Activated effector memory CD4-positive, alpha-beta T cell treated with Interleukin-2 at 50 U/mL for 16 hours (primary cell): ENCODE measurements around the gene EPB41L5.
A peak's percentile ranks its signal among the peaks of the same experiment; 100 is the strongest.
"Not testable (repeated sequence)": the region's sequence is repeated elsewhere in the genome, so short reads cannot be mapped to it uniquely, and the experiment has no call there.

ENCODE experiments used
- DNase-seq: peaks from one replicate; pipeline ENCODE4 v3.0.0-alpha.2; 2020

The EPB41L5 gene

DNA sequence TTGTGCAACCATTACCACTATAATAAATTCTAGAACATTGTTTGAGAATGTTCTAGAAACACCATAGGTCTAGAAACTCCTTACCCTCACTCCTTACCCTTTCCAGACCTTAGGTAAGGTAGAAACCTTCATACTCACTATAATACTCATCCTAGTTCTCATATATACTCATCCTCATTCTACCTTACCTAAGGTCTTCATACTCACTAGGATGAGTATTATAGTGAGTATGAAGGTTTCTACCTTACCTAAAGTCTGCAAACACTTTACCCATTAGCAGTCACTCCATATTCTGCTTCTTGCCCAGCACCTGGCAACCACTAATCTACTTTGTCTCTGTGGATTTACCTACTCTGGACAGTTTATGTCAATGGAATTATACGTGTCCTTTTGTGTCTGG, 135.4 kb downstream of the EPB41L5 start:
- no peak for DNase-seq

DNA sequence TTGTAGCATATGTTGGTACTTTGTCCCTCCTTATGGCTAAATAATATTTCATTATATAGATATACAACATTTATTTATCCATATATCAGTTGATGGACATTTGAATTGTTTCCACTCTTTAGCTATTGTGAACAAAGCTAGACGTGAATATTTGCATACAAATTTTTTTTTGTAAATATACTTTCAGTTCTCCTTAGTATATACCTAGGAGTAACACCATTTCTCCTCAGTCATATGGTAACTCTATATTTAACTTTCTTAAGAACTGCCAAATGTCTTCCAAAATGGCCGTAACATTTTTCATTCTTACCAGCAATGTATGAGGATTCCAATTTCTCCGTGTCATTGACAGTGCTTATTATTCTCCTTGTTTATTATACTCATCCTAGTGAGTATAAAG, 135.8 kb downstream of the EPB41L5 start:
- DNase-seq, result no peak

DNA sequence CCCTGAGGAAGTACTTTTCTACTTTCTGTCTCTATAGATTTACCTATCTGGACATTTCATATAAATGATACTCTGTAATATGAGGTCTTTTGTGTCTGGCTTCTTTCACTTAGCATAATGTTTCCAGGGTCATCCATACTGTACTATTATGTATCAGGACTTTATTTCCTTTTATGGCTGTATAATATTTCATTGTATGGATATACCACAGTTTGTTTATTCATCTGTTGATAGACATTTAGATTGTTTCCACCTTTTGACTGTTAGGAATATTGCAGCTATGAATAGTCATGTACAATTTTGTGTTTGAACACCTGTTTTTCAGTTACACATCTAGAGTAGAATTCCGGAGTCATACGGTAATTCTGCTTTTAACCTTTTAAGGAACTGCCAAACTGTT, 136.5 kb downstream of the EPB41L5 start:
- DNase-seq, result no peak

DNA sequence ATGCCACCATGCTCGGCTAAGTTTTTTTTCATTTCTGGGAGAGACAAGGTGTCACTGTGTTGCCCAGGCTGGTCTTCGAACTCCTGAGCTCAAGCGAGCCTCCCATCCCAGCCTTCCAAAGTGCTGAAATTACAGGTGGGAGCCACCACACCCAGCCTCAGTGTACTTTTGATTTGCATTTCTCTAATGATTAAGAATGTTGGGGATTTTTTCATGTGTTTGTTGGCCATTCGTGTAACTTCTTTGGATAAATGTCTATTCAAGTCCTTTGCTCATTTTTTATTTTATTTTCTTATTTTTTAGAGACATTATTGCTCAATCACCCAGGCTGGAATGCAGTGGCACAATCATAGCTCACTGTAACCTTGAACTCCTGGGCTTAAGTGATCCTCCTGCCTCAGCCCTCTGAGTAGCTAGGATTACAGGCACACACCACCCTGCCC, 137.2 kb downstream of the EPB41L5 start:
- DNase-seq, result no peak

DNA sequence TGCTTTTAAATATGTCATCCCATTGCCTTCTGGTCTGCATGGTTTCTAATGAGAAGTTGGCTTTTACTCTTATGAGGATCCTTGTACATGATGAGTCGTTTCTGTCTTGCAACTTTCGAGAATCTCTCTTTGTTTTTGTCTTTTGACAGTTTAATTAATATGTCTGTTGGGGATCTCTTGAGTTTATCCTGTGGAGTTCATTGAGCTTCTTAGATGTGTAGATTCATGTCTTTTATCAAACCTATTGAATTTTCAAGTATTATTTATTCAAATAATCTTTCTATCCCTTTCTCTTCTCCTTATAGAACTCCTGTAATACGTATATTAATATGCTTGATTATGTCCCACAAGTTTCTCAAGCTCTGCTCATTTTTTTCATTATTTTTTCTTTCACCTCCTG, 142.4 kb downstream of the EPB41L5 start:
- no peak for DNase-seq

DNA sequence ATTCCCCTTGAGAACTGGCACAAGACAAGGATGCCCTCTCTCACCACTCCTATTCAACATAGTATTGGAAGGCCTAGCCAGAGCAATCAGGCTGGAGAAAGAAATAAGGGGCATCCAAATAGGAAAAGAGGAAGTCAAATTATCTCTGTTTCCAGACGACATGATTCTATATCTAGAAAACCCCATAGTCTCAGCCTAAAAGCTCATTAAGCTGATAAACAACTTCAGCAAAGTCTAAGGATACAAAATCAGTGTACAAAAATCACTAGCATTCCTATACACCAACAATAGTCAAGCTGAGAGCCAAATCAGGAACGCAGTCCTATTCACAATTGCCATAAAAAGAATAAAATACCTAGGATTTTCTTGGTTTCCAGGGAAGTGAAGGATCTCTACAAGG, 145.8 kb downstream of the EPB41L5 start:
- not testable (repeated sequence) for DNase-seq

DNA sequence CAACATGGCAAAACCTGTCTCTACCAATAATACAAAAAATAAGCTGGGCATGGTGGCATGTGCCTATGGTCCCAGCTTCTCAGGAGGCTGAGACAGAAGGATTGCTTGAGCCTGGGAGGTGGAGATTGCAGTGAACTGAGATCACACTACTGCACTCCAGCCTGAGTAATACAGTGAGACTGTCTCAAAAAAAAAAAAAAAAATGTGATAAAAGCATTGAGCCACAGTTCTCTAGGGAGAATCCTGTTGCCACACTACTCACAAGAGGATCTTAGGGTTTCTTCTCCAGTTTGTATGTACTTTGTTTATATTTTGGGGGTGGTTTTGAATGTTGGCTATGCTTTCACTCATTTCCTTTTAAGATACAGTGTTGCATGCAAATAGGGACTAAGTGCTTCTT, 148.3 kb downstream of the EPB41L5 start:
- DNase-seq, result no peak

DNA sequence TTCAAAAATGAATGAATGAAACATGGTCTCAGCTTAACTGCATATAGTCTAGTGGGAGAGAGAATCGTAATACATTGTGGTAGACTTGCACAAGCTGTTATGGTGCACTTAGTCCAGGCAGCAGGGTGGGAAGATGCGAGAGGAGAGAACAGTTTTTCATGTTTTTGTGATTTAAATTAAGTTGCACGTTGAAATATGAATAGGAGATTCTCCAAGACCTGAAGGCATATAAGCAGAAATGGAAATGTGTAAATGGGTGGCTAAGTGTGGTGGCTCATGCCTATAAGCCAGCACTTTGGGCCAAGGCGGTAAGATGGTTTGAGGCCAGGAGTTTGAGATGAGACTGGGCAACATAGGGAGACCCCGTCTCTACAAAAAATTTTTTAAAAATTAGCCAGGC, 149.8 kb downstream of the EPB41L5 start:
- no peak for DNase-seq

DNA sequence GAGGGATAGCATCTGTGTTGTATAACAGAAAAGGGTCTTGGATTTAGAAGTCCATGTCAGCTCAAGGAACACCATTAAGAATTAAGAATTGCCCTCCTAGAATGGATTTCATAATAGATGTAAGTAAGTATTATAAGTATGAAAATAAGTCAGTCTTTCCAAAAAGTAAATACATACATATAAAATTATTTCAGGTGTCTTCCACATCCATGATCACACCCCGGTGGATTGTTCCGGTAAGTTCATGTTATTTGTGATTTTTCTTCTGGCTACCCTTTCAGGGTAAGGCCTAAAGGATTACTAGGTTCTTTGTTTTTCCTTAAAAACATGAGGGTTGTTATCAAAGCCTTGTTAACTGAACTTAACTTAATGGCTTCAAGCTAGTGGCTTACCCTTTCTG, 154.4 kb downstream of the EPB41L5 start:
- DNase-seq, result no peak

DNA sequence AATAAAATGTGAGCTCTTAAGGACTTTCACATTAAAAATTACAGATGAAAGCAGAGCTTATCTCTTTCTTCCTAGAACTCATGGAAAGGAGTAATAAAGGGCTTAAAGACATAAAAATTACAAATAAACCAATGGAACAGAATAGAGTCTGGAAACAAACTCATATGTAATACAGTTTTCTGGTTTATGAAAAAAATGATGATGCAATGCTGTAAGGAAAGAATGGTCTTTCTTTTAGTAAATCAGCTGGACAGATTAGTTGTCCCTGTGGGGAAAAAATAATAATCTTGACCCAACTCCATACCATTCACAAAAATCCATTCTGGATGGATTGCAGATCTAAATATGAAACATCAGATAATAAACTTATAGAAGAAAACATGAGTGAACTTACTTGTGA, 156.1 kb downstream of the EPB41L5 start:
- DNase-seq, result no peak

DNA sequence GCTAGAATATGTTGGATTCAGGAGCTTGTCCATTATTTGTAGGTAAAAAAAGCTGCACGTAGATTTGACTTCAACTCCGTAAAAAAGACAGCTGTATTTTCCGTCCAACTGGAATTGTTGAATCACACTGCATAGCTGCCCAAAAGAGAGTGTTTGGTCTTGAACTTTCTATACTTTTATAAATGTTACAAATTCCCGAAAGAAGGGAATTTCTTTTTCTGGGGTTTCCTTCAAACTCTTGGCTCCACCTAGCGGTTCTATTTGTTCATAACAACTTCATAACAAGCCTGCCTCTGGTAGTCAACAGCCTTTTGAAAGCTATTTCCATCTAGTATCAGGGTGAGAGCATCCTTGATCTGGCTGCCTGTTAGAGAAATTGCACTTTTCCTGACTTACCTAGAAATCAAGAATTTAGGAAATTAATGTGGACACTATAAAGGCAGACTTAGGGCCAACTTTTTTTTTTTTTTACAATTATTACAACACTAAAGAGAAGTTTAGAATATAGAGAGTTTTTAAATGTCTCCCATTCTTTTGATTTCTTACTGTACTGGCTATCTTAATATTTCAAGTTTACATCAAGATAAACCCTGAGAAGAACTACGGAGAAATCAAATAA, 162.2 kb downstream of the EPB41L5 start:
- DNase-seq, result no peak

DNA sequence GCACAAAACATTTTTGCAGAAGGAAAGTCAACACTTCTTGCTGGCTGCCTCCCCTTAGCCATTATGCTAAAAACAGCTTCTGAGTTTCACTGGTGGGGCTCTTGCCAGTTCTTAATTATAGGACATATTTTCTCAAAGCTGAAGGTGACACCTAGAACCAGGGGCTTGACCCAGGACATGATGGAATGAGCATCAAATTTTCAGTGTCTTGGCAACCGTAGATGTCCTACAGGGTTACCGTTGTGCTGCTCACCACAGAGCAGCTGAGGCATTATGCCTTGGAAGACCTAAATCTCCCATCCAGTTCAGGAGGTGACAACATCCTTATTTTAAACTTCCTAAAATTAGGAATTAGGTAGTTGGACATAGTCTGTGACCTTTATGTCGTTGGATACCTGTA, 163.6 kb downstream of the EPB41L5 start:
- no peak for DNase-seq

DNA sequence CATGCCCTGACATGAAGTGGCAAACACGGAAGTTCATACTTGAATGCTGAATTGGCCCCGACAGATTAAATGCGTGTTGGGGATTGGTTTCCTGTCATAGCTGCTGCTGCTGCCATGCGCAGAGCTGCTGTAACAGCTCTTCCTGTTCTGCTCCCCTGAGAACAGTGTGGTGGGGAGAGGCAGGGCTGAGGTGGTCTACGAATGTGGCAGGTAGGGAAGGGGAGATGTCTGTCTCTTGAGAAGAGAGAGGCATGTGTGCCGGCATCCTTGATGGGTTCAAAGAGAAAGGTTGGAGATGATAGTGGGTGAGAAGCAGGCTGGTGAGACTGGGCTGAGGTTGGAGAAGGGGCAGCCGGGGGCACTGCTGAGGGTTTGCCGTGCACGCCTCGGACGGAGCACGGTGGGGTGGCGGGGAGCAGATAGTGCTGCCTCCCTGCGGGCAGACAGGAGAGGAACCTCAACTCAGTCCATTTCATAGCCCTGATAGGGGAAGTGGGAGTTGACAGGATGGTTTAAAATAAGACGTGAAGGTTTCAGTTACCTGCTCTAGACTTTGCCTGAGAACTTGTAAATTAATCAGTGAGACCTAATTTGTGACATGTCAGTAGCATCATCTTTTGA, 164.2 kb downstream of the EPB41L5 start:
- peak; percentile 72 for DNase-seq

DNA sequence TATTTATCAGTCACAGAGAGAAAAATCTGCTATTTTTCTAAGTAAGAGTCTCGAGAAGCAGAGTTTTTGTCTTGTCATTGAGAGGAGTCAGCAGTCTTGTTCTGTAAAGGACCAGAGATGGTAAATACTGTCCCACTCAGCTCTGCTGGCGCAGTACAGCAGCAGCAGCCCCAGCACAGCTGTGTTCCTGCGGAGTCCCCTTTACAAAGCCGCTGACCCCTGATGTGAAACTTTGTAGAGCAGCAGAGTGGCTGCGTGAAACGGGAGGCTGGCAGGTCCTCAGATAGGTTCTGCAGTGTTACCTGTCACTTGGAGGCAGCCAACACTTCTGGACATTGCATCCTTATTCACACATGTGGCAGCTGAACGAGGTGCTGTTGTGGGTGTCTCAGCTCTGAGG, 165.1 kb downstream of the EPB41L5 start:
- no peak for DNase-seq

DNA sequence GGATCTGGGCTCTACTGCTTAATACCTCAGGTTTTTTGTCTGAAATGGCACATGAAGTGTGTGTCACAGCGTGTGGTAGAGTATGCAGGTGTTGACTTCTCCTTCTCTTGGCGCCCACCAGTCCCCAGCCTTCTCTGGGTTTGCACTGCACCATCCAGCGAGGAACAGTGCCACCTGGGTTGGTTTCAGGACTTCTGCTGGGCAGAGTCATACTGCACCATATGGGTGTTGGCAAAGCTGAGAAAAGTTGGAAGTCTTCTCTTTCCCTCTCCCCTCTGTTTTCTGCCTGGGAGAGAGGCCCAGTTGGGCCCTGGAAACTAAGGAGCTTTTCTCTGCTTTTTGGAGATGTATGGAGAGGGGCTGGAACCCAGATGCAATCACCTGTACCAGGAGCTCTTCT, 166.5 kb downstream of the EPB41L5 start:
- no peak for DNase-seq

DNA sequence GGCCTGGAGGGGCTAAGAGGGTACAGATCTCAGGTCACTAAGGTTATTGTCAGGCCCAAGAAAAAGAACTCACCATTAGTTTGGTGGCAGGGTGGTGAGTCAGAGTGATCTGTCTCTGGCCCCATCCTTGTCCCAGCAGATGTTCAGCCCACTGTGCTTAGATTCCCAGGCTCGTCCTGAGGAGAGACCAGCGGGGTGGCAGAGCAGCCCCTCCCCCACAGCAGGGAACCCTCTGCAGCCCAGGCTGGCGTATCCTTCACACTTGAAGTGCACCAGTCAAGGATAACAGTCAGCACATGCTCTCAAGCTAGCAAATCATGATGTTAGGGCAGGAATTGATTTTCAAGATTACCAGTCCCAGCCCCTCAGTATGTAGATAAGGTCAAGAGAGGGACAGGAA, 167.2 kb downstream of the EPB41L5 start:
- no peak for DNase-seq

DNA sequence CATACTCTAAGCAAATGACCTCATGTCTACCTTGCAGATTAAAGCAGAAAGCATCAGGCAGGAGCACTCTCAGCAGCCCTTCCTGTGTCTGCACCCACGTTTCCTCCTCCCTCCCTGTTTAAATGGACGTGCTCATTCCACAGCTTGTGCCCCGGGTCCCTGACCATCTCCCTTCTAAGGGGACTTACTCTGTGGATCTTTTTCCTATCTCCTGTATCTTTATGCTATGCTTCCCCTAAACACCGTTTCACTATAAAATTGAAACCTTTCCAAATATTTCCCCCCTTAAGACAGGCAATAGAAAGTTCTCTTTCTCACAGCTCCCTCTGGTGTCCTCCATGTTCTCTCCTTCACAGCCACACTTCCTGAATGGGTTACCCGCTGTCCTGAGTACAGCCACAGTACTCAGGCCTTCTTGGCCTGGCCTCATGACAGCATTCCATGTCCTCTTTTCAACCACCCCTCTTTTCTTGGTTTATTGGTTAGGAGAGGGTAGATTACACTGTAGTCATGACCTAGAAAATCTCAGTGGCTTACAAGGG, 169.2 kb downstream of the EPB41L5 start:
- DNase-seq, result no peak

DNA sequence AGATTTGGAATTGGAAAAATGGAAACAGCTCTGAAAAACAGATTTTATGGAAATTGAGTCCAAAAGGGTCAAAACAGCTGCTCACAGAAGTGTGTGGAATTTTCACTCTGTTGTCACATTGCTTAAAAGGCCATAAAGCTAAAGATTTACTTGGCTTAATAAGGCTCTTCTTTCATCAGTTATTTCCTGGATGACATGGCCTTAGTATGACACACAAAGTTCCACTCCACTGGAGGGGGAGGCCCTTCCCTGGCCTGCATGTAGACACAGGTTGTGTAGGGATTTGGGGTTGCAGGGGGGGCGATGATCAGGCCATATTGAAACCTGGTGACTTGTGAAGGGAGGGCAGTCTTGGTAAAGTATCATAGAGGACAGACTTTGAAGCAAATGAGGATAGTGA, 176.3 kb downstream of the EPB41L5 start:
- DNase-seq, result no peak

DNA sequence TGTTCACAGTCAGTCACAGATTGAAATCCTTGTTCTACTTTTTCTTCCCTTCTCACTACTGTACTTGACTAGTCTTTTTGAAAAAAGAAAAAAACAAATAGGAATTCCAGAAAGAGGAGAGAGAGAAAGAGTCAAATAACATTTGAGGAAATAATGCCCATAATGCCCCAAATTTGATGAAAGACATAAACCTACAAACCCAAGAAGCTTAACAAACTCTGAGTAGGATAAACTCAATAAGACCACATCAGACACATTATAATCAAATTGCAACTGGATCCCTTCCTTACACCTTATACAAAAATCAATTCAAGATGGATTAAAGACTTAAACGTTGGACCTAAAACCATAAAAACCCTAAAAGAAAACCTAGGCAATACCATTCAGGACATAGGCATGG, 179.4 kb downstream of the EPB41L5 start:
- DNase-seq, result no peak

DNA sequence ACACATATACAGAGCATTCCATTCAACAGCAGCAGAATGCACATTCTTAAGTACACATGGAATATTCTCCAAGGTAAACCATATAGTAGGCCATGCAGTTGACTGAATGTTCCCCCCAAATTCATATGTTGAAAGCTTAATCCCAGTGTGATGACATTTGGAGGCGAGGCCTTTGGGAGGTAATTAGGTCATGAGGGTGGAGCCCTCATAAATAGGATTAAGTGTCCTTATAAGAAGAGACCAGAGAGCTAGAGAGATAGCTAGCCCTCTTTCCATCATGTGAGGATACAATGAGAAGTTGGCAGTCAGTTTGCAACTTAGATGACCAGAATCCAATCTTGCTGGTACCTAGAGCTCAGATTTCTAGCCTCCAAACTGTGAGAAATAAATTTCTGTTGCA, 182.7 kb downstream of the EPB41L5 start:
- no peak for DNase-seq

DNA sequence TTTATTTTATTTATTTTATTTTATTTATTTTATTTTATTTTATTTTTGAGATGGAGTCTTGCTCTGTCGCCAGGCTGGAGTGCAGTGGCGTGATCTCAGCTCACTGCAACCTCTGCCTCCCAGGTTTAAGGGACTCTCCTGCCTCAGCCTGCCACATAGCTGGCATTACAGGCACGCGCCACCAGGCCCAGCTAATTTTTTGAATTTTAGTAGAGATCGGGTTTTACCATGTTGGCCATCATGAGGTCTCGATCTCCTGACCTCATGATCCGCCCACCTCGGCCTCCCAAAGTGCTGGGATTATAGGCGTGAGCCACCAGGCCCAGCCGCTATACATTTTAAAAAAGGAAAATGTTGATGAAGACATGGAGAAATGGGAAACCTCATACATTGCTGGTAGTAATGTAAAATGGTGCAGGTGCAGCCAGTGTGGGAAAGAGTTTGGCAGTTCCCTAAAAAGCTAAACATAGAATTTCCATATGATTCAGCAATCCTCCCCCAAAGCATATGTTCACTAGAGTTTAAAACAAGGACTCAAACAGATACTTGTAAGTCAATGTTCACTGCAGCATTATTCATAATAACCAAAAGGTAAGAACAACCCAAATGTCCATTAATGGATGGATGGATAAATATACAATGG, 187.1 kb downstream of the EPB41L5 start:
- DNase-seq, result not testable (repeated sequence)

DNA sequence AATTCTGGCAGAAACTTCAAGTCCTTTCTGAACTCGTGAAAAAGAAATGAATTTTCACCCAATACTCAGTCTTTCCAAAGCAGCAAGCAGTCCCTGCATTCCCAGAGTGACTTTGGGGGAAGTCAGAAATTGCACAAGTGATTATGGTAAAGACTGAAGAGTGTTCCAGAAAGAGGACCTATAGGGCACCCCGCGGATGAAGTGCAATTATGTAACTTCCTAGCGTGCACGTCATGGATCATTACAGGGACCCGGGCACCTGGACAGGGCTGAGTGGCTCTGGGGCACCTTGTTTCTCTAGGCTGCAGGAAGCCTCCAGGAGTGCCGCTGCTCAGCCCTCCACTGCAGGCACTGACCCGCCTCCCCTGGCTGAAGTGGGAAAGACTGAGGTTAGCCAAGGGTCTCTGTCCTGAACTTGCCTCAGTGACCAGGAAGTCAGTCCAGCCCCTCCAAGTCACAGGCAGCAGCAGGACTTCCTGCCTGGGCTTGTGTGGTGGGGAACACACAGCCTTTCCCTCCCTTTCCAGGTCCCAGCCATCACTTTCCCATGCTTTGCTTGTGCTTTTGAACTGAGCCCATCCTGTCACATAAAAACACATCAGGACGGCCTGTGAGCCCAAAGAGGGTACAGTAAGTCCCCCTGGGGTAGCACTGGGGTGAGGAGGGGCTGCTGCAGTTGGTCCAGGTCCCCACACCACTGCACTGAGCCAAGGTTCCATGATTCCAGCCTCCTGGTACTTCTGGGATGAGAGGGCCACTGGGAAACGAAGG, 190.6 kb downstream of the EPB41L5 start:
- no peak for DNase-seq

DNA sequence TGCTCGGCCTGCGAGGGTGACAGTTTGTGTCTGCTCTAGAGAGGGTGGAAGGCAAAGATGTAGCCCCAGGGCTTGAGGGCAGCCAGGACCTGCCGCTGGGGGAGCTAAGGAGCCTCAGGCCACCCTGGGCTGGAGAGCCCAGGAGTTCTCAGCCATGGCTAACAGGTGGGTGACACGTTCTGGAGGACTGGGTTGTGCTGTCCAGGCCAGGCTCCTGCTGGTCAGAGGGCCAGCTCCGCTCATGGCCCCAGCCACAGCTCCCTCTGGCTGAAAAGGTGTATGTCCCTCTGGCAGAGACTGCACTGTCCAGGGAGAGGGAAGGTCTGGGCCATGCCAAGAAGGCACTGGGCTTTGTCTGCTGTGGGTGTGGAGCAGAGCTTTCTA, 191.1 kb downstream of the EPB41L5 start:
- no peak for DNase-seq

DNA sequence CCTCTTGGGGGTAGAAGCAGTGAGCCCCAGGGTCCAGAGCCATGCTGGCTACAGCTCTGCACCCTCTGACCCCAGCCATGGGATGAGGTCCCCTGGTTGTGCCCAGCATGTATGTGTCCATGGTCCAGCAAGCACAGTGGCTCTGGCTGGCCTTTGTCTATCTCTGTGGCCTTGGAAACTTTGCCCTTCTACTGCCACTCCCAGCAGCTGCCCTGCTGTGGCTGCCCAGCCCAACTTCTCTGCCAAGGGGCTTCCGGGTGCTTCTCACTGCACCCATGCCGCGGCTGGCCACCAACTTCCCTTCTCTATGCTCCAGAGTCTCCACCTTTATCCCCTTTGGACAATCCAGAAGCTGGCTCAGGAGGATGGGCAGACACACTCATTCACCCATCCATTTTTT, 191.5 kb downstream of the EPB41L5 start:
- no peak for DNase-seq
